GM12878 (cell line): ENCODE measurements around the gene THOC6. TPM values are rescaled to one million over a fixed set of nuclear protein-coding genes. Genes with fewer than 3 reads are reported as not detected.
A peak's percentile ranks its signal among the peaks of the same experiment; 100 is the strongest.

ENCODE experiments used
- BCL11A ChIP-seq: IDR thresholded peaks from 2 replicates; pipeline ENCODE4 v1.6.1; 2011; ENCODE audit warnings: low read depth, low read length
- BMI1 ChIP-seq: fragments of 450-650 bp; IDR thresholded peaks from 2 replicates; pipeline ENCODE4 v1.6.1; 2016; ENCODE audit warnings: mild to moderate bottlenecking, moderate library complexity, borderline replicate concordance
- CHD1 ChIP-seq: IDR thresholded peaks from 2 replicates; pipeline ENCODE4 v1.6.1; 2012; ENCODE audit warnings: low read depth, low read length, improper control_type of control experiment
- CHD4 ChIP-seq: fragments of 200-600 bp; sonication (generic); IDR thresholded peaks from 2 replicates; pipeline ENCODE4 v1.6.1; 2016; ENCODE audit warnings: mild to moderate bottlenecking
- EED ChIP-seq: sonication (generic); IDR thresholded peaks from 2 replicates; pipeline ENCODE4 v1.6.1; 2016; ENCODE audit warnings: antibody characterized with exemption, low read depth
- ETV6 ChIP-seq, 2 experiments: fragments of 450-650 bp in 1 of 2; IDR thresholded peaks in 1 of 2; conservative IDR thresholded peaks in 1 of 2; 2 replicates each; pipeline ENCODE4 v1.6.1; 2014; ENCODE audit warnings: antibody characterized with exemption in 1 of 2, borderline replicate concordance in 1 of 2, low read depth in 1 of 2, mild to moderate bottlenecking in 1 of 2, moderate library complexity in 1 of 2
- GATAD2B ChIP-seq: fragments of 450-650 bp; conservative IDR thresholded peaks from 2 replicates; pipeline ENCODE4 v1.6.1; 2017; ENCODE audit warnings: low read depth, mild to moderate bottlenecking, moderate library complexity
- HCFC1 ChIP-seq: fragments of 150-350 bp; IDR thresholded peaks from 2 replicates; pipeline ENCODE4 v1.6.1; 2014; ENCODE audit warnings: low read length
- JUND ChIP-seq: IDR thresholded peaks from 2 replicates; pipeline ENCODE4 v1.6.1; 2012; ENCODE audit warnings: low read depth, mild to moderate bottlenecking, low read length, improper control_type of control experiment, moderate library complexity
- KLF5 ChIP-seq: fragments of 450-650 bp; IDR thresholded peaks from 2 replicates; pipeline ENCODE4 v1.6.1; 2014; ENCODE audit warnings: mild to moderate bottlenecking; ENCODE audit not compliant: partially characterized antibody
- MYB ChIP-seq: fragments of 150-350 bp; IDR thresholded peaks from 2 replicates; pipeline ENCODE4 v1.6.1; 2014; ENCODE audit warnings: mild to moderate bottlenecking, low read depth, low read length, borderline replicate concordance
- MYC ChIP-seq: IDR thresholded peaks from 2 replicates; pipeline ENCODE4 v1.6.1; 2011; ENCODE audit warnings: mild to moderate bottlenecking, low read length, moderate library complexity, inconsistent platforms; ENCODE audit not compliant: insufficient read depth, insufficient replicate concordance, insufficient read length, severe bottlenecking
- NBN ChIP-seq: fragments of 450-650 bp; IDR thresholded peaks from 2 replicates; pipeline ENCODE4 v1.6.1; 2016
- NFYA ChIP-seq: IDR thresholded peaks from 2 replicates; pipeline ENCODE4 v1.6.1; 2011; ENCODE audit warnings: low read depth, mild to moderate bottlenecking, low read length, improper control_type of control experiment, borderline replicate concordance
- POLR2AphosphoS2 ChIP-seq: IDR thresholded peaks from 2 replicates; pipeline ENCODE4 v1.6.1; 2011; ENCODE audit warnings: low read depth, mild to moderate bottlenecking, low read length, improper control_type of control experiment, moderate library complexity
- RBBP5 ChIP-seq: fragments of 200-600 bp; sonication (generic); conservative IDR thresholded peaks from 2 replicates; pipeline ENCODE4 v1.6.1; 2016
- SIN3A ChIP-seq: IDR thresholded peaks from 2 replicates; pipeline ENCODE4 v1.6.1; 2012; ENCODE audit warnings: low read depth, low read length, improper control_type of control experiment
- STAT3 ChIP-seq: IDR thresholded peaks from 2 replicates; pipeline ENCODE4 v1.6.1; 2011; ENCODE audit warnings: low read depth, low read length, improper control_type of control experiment
- SUPT20H ChIP-seq: IDR thresholded peaks from 2 replicates; pipeline ENCODE4 v1.6.1; 2011; ENCODE audit warnings: low read depth, mild to moderate bottlenecking, low read length, moderate library complexity, borderline replicate concordance; ENCODE audit not compliant: control insufficient read depth
- TBL1XR1 ChIP-seq: IDR thresholded peaks from 2 replicates; pipeline ENCODE4 v1.6.1; 2012; ENCODE audit warnings: low read depth, low read length, improper control_type of control experiment
- TCF12 ChIP-seq: IDR thresholded peaks from 2 replicates; pipeline ENCODE4 v1.6.1; 2011; ENCODE audit warnings: low read depth, mild to moderate bottlenecking, low read length
- TCF3 ChIP-seq: IDR thresholded peaks from 2 replicates; pipeline ENCODE4 v1.6.1; 2012; ENCODE audit warnings: low read depth, mild to moderate bottlenecking, low read length, borderline replicate concordance; ENCODE audit not compliant: insufficient read depth
- YBX1 ChIP-seq: fragments of 450-650 bp; IDR thresholded peaks from 2 replicates; pipeline ENCODE4 v1.6.1; 2016; ENCODE audit warnings: antibody characterized with exemption
- ZNF207 ChIP-seq: fragments of 450-650 bp; IDR thresholded peaks from 2 replicates; pipeline ENCODE4 v1.6.1; 2014; ENCODE audit warnings: antibody characterized with exemption, mild to moderate bottlenecking, borderline replicate concordance
- ZNF217 ChIP-seq: fragments of 450-650 bp; IDR thresholded peaks from 2 replicates; pipeline ENCODE4 v1.6.1; 2017; ENCODE audit warnings: antibody characterized with exemption, mild to moderate bottlenecking
- ZNF384 ChIP-seq: IDR thresholded peaks from 2 replicates; pipeline ENCODE4 v1.6.1; 2012; ENCODE audit warnings: low read depth, mild to moderate bottlenecking, low read length, improper control_type of control experiment, borderline replicate concordance
- ZSCAN29 ChIP-seq: fragments of 450-650 bp; IDR thresholded peaks from 2 replicates; pipeline ENCODE4 v1.6.1; 2017; ENCODE audit warnings: mild to moderate bottlenecking, moderate library complexity
- polyA plus RNA-seq, 11 experiments: library from polyadenylated mRNA; depleted of rRNA in 4 of 11; unstranded in 6 of 11; stranded (reverse) in 5 of 11; fragments of >200 nt; fragmentation: Nextera tagmentation in 4 of 11; fragmentation: Illumina TruSeq in 1 of 11; extraction: Ambion mirVana in 4 of 11; extraction: Trizol in 1 of 11; gene quantifications; 1 replicate in 1 of 11; 2 replicates in 10 of 11; pipeline versions ENCODE4 v1.2.1 to v1.2.3, GENCODE V29; 2011 to 2016; ENCODE audit warnings: inconsistent platforms in 2 of 11, missing spikeins in 2 of 11, low read depth in 1 of 11
- total RNA-seq, 4 experiments: library from RNA; depleted of rRNA in 3 of 4; stranded (reverse); fragments of >200 nt in 3 of 4; fragmentation: Illumina TruSeq in 1 of 4; extraction: Trizol in 1 of 4; gene quantifications; 2 replicates each; pipeline versions ENCODE4 v1.2.1 to v1.2.3, GENCODE V29; 2013 to 2021
- TF ChIP-seq, protein P1 (sequence below): fragments of 450-650 bp; IDR thresholded peaks from 2 replicates; pipeline ENCODE4 v1.6.1; 2017; ENCODE audit warnings: mild to moderate bottlenecking, low read depth, inconsistent platforms; ENCODE audit not compliant: poor library complexity, severe bottlenecking
- TF ChIP-seq, protein P2 (sequence below): IDR thresholded peaks from 2 replicates; pipeline ENCODE4 v1.6.1; 2011; ENCODE audit warnings: low read depth, mild to moderate bottlenecking, low read length, moderate library complexity, borderline replicate concordance; ENCODE audit errors: extremely low read depth
- TF ChIP-seq, protein P3 (sequence below): IDR thresholded peaks from 2 replicates; pipeline ENCODE4 v1.6.1; 2012; ENCODE audit warnings: low read depth, low read length, improper control_type of control experiment

Gene THOC6
- total and polyA plus RNA-seq, 10 of the 15 experiments (the other 5 are each of a cell fraction or from before 2014, with no cell fraction given): 1.0 to 54.4 (median 27.9) TPM

DNA sequence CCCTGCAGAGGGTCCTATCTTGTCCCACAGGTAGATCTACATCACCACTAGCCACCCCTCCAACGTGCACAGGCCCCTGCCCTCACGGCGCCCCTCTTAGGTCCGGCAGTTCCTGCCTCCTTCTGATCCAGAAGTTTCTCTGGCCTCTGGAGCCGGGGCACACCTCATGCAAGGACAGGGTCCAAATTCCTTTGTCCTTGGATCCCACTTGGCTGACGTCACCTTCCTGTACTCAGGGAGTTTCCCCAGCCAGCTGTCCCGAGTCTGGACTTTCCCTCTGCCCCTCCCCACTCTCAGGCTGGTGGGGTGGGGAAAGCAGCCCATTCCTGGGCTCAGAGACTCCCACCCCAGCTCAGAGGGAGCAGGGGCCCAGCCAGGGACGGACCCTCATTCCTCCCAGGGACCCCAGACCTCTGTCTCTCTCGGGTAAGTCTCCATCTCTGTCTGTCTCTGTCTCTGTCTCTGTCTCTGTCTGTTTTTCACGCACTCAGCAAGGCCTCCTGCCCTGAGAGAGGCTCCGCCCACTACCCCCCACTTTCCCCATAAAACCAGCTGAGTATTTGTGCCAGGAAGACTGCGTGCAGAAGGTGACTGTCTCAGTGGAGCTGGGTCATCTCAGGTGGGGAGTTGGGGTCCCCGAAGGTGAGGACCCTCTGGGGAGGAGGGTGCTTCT lies 41.4 kb downstream of the THOC6 start, which contains the start of gene IL32 (continued):
- TF ChIP-seq EED: peak; percentile 88
- TF ChIP-seq ZNF207: no peak
- TF ChIP-seq KLF5: no peak
- no peak for TF ChIP-seq ETV6 (conservative IDR thresholded peaks at IDR 0.05 in 1 of 2, IDR thresholded peaks at IDR 0.05 in 1 of 2; ENCODE audit: borderline replicate concordance in 1 of 2, low read depth in 1 of 2)
- no peak for TF ChIP-seq ZNF217
- TF ChIP-seq TCF12: peak; percentile 86
- TF ChIP-seq SIN3A: no peak
- no peak for TF ChIP-seq NBN
- TF ChIP-seq MYC: no peak
- peak; percentile 69 for TF ChIP-seq GATAD2B
- no peak for TF ChIP-seq NFYA
- TF ChIP-seq YBX1: no peak
- no peak for TF ChIP-seq TBL1XR1
- TF ChIP-seq, protein P1, sequence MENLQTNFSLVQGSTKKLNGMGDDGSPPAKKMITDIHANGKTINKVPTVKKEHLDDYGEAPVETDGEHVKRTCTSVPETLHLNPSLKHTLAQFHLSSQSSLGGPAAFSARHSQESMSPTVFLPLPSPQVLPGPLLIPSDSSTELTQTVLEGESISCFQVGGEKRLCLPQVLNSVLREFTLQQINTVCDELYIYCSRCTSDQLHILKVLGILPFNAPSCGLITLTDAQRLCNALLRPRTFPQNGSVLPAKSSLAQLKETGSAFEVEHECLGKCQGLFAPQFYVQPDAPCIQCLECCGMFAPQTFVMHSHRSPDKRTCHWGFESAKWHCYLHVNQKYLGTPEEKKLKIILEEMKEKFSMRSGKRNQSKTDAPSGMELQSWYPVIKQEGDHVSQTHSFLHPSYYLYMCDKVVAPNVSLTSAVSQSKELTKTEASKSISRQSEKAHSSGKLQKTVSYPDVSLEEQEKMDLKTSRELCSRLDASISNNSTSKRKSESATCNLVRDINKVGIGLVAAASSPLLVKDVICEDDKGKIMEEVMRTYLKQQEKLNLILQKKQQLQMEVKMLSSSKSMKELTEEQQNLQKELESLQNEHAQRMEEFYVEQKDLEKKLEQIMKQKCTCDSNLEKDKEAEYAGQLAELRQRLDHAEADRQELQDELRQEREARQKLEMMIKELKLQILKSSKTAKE: no peak
- TF ChIP-seq BCL11A: no peak
- no peak for TF ChIP-seq BMI1
- no peak for TF ChIP-seq MYB
- no peak for TF ChIP-seq SUPT20H
- no peak for TF ChIP-seq CHD4
- TF ChIP-seq STAT3: no peak
- TF ChIP-seq POLR2AphosphoS2: no peak
- no peak for TF ChIP-seq HCFC1
- no peak for TF ChIP-seq ZSCAN29
- TF ChIP-seq, protein P2, sequence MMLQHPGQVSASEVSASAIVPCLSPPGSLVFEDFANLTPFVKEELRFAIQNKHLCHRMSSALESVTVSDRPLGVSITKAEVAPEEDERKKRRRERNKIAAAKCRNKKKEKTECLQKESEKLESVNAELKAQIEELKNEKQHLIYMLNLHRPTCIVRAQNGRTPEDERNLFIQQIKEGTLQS: no peak
- TF ChIP-seq CHD1: no peak
- TF ChIP-seq TCF3: peak; percentile 13; the same call in 1 of the 2 replicates
- TF ChIP-seq ZNF384: no peak
- TF ChIP-seq RBBP5: no peak
- TF ChIP-seq, protein P3, sequence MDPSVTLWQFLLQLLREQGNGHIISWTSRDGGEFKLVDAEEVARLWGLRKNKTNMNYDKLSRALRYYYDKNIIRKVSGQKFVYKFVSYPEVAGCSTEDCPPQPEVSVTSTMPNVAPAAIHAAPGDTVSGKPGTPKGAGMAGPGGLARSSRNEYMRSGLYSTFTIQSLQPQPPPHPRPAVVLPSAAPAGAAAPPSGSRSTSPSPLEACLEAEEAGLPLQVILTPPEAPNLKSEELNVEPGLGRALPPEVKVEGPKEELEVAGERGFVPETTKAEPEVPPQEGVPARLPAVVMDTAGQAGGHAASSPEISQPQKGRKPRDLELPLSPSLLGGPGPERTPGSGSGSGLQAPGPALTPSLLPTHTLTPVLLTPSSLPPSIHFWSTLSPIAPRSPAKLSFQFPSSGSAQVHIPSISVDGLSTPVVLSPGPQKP: no peak
- TF ChIP-seq JUND: no peak
